HG03064 (cell line): ENCODE data around the gene SMTNL1.

Experiments used
- ATAC-seq: cut with Tn5 transposase; IDR thresholded peaks from one replicate; pipeline ENCODE4 v1.9.1; 2021; ENCODE audit warnings: low read depth; ENCODE audit not compliant: unreplicated experiment

Gene SMTNL1

DNA sequence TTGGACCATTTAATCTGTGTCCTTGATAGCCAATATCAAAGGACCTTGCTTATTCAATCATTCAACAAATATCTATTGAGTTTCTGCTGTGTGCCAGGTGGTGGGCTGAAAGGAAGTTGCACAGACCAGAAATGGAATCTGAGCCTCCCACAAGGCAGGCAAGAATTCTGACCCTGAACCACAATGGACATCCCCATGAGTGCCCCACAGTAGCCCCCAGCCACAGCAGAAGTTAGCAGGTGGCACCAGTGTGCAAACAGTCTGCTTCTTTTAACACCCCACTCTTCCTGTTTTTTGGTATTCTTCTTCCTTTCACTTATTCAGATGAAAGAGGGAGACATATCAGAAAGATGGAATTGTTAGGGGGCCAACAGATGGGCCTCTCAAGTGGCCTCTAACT lies 47.9 kb downstream of the SMTNL1 start:
- no peak for ATAC-seq

DNA sequence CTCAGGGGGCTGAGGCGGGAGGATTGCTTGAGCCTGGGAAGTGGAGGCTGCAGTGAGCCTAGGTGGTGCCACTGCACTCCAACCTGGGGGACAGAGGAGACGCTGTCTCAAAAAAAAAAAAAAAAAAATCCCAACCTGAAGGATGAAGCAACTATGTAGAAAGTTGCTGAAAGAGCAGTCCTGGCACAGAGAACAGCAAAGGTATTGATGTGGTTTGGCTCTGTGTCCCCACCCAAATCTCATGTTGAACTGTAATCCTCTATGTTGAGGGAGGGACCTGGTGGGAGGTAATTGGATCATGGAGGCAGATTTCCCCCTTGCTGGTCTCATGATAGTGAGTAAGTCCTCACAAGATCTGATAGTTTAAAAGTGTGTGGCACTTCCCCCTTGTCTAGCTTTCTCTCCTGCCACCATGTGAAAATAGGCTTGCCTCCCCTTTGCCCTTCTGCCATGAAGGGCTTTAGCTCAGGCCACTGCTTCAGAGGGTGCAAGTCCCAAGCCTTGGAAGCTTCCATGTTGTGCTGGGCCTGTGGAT lies 49.4 kb downstream of the SMTNL1 start:
- no peak for ATAC-seq

DNA sequence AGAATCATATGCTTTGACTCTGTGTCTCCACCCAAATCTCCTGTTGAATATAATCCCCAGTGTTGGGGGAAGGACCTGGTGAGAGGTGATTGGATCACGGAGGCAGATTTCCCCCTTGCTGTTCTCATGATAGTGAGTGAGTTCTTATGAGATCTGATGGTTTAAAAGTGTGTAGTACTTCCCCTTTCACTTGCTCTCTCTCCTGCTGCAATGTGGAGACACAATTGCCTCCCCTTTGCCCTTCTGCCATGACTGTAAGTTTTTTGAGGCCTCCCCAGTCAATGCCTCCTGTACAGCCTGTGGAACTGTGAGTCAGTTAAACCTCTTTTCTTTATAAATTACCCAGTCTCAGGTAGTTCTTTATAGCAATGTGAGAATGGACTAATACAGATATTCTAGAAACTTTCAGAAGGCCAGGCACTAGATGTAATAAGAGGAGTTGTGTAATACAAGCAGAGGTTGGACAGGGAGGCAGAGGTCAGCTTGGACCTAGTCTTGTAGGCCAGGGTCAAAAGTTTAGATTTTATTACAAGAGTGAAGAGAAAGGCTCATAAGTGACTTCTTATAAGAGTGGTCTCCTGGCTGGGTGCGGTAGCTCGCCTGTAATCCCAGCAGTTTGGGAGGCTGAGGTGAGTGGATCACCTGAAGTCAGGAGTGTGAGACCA lies 50.8 kb downstream of the SMTNL1 start:
- no peak for ATAC-seq

DNA sequence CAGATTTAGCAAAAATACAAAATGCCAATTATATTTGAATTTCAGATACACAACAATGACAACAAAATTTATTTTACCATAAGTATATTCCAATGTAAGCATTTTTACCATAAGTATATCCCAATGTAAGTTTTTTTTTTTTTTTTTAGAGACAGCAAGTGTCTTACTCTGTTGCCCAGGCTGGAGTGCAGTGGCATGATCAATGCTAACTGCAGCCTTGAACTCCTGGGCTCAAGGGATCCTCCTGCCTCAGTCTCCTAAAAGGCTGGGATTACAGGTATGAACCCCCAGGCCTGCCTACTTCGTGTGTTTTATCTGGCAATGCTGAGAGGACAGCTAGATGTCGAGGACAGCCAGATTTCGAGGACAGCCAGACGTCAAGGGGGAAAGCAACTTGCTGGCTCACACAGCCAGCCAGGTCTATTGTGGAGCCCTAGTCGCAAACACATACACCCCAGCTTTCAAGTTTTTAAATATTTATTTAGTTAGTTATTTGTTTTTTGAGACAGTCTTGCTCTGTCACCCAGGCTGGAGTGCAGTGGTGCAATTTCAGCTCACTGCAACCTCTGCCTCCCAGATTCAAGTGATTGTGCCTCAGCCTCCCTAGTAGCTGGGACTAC lies 59.0 kb downstream of the SMTNL1 start:
- no peak for ATAC-seq

DNA sequence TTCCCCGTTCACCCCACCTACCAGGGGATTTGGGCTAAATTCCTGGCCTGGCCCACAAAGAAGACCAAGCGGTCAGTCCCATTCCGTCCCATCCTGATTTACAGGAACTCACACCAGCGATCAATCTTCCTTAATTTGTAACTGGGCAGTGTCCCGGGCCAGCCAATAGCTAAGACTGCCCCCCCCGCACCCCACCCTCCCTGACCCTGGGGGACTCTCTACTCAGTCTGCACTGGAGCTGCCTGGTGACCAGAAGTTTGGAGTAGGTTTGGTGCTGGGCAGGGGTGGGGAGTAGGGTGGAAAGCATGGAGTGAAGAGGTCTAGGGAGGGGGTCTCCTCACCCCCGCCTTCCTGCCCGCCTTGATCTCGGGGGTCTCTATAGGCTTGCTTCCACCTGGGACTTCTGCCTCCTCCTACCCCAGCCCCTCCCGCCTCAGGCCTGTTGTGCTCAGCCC lies 60.1 kb downstream of the SMTNL1 start, which contains the start of gene SERPING1:
Gene SERPING1 (plus strand): TSS at position 225 of the 455 bp plus-strand sequence. CDS start 586 bp downstream, outside the sequence.
- no peak for ATAC-seq

DNA sequence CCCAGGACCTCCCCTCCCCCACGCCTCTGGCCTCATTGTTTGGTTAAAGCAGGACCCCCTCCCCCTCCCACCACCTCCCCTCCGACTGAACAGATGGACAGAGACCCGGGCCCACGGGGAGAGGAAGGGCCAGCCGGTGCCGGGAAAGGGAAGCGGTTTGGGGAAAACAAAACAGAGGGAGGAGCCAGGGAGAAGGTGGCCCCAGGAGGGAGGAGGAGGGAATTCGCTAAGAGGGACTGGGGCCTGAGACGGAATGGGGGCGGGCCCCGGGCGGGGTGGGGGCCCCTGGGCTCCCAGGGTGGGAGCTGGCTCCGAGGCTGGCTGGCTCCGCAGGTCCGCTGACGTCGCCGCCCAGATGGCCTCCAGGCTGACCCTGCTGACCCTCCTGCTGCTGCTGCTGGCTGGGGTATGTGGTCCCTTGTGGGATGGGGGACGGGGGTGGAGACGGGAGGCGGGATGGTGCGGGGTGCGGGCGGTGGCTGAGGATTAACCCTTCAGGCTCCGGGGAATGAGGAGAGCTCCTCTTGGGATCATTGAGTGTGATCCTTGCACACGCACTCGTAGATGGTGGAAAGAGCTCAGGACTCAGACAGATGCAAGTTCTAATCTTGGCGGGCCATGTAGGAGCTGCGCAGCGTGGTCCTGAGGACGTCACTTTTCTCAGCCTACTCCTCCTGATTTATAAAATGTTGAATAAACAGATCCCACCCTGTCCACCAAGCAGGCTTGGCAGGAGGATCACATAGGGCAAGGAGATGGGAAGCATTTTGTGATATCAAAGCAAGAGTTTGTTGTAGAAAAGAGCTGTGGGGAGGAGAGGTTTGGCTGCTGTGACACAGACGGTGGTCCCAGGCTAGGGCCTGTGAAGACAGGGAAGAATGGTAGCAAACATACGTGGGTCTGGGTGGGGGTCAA lies 60.8 kb downstream of the SMTNL1 start:
- ATAC-seq = no peak

DNA sequence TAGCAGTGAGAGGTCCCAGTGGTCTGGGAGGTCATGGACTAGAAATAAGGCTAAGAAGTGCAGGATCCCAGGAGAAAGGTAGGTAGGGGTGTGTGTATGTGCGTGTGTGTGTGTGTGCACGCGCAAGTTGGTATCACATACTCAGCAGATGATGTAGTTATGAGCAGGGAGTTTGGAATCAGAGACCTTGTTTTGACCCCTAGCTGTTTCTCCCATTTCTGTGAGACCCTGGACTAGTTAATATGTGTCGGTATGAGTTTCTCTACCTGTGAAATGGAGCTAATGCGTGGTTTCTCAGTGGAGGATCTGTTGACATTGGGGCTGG lies 61.4 kb downstream of the SMTNL1 start:
- ATAC-seq = no peak

DNA sequence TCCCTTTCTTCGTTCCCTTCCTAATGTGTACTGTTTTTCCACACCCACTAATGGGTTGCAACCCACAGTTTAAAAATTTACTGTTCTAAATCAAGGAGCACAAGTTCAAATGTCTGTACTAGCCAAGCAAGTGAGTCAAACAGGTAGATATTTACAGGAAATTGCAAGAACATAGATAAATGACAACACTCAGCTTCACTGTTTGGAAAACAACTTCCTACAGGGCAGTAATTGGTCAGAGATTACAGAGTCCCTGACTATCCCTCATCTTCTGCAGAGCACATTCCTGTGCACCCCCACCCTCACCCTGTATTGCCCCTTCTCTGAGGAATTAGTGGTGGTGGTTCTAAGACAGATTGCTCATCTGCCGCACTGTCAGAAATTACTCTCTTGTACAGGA lies 62.0 kb downstream of the SMTNL1 start:
- no peak for ATAC-seq
